HG03045 (cell line): ENCODE measurements around the gene DDX19B.
"Not testable (repeated sequence)": the region's sequence is repeated elsewhere in the genome, so short reads cannot be mapped to it uniquely, and the experiment has no call there.

Experiments
- ATAC-seq: cut with Tn5 transposase; IDR thresholded peaks from one replicate; pipeline ENCODE4 v1.9.1; 2021; ENCODE audit warnings: mild to moderate bottlenecking, moderate library complexity; ENCODE audit not compliant: unreplicated experiment

DDX19B gene

GRCh38 chr16:70298988-70299938 lies at the start of gene DDX19B:
Gene DDX19B (plus strand): TSS chr16:70299186. CDS start chr16:70299298, 112 bp downstream.
- peak; percentile 68 for ATAC-seq

- not testable (repeated sequence) for ATAC-seq
These were observed 49.3 kb upstream of the DDX19B start for GRCh38 chr16:70249697-70250096.

- ATAC-seq: peak; percentile 38
These were observed 48.0 kb upstream of the DDX19B start for GRCh38 chr16:70250748-70251628.

GRCh38 chr16:70251629-70252354 lies 47.2 kb upstream of the DDX19B start, which contains the start of gene EXOSC6:
Gene EXOSC6 (minus strand): TSS chr16:70251940. CDS start chr16:70251900, 40 bp downstream.
- peak; percentile 79 for ATAC-seq

GRCh38 chr16:70252355-70252988 lies 46.5 kb upstream of the DDX19B start:
- ATAC-seq: no peak

GRCh38 chr16:70253291-70254106 lies 45.5 kb upstream of the DDX19B start:
- ATAC-seq: no peak

- ATAC-seq: no peak
These were observed 44.6 kb upstream of the DDX19B start for GRCh38 chr16:70254180-70254964.

- no peak for ATAC-seq
These were observed 44.1 kb upstream of the DDX19B start for GRCh38 chr16:70254965-70255286.

- ATAC-seq: no peak
These were observed 43.4 kb upstream of the DDX19B start for GRCh38 chr16:70255574-70255973.

GRCh38 chr16:70257391-70257790 lies 41.6 kb upstream of the DDX19B start:
- no peak for ATAC-seq

GRCh38 chr16:70258065-70258464 lies 40.9 kb upstream of the DDX19B start:
- ATAC-seq: no peak

GRCh38 chr16:70258946-70259345 lies 40.0 kb upstream of the DDX19B start:
- ATAC-seq: no peak

- ATAC-seq: not testable (repeated sequence)
These were observed 39.1 kb upstream of the DDX19B start for GRCh38 chr16:70259903-70260302.

GRCh38 chr16:70267516-70267915 lies 31.5 kb upstream of the DDX19B start:
- ATAC-seq: no peak

- ATAC-seq: not testable (repeated sequence)
These were observed 31.1 kb upstream of the DDX19B start for GRCh38 chr16:70267922-70268321.

- ATAC-seq: no peak
These were observed 29.5 kb upstream of the DDX19B start for GRCh38 chr16:70269471-70269870.

- ATAC-seq: no peak
These were observed 28.8 kb upstream of the DDX19B start for GRCh38 chr16:70270176-70270575.

- ATAC-seq: no peak
These were observed 27.3 kb upstream of the DDX19B start for GRCh38 chr16:70271696-70272095.

GRCh38 chr16:70276392-70276791 lies 22.6 kb upstream of the DDX19B start:
- no peak for ATAC-seq
